ENCODE data around the gene CLASP1.
"Not testable (repeated sequence)": the region's sequence is repeated elsewhere in the genome, so short reads cannot be mapped to it uniquely, and the experiment has no call there.

The CLASP1 gene

GRCh38 chr2:121409388-121409787, 239.9 kb downstream of the CLASP1 start:
- DNase-seq = no peak

DNA sequence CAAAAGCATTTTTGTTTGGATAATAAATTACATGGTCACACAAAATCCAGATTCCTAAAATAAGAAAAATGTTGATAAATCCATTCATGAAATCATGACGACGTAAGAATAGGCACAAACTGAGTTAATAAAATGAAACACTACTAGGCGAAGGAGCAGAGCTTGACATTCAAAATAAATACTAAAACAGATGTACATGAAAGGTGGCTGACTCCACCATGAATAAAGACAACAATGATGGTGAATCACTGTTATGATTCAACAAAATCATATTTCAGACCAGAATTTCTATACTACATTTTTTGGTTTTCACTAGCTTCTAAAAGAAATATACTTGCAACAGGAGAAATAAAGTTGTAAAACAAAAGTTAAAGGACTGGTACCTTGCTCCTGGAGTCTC, 240.6 kb downstream of the CLASP1 start:
- DNase-seq = no peak

GRCh38 chr2:121405233-121405632, 244.0 kb downstream of the CLASP1 start:
- no peak for DNase-seq

DNA sequence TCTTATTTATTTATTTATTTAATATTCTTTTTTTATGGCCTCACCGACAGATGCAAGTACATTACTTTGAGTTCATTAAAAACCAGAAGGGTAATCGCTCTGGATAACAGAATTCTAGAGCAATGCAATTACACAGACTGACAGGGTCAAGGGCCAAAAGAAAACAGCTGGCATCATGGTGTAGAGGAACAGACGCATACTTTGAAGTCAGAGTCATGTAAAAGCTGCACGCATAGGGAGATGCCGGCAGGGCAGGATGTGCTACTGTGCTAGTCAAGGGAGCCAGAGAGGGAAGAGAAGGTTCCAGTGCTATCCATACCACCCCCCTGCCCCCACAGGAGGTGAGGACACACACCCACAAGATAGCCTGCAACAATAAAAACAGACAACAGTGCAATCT, 249.1 kb downstream of the CLASP1 start:
- DNase-seq = no peak

GRCh38 chr2:121398853-121399252, 250.4 kb downstream of the CLASP1 start:
- no peak for DNase-seq

- no peak for DNase-seq
Measured at GRCh38 chr2:121390082-121390692, 259.1 kb downstream of the CLASP1 start.

DNA sequence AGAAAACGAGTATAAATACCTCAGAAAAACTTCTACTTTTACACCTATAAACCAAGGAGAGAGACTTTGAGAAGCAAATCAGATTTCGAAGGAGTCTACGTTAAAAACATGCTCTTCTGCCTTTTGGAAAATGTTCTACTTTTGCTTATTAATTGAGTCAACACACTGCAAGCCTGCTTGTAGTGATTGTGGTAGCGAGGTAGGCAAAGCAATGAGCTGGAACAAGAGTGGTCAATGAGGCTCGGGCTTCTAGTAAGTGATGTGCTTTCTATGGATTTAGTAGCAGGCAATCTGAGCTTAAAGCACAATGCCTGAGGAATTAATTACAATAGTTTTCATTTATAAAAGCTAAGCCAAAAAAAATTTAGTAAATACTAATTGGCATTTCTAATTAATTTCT, 260.9 kb downstream of the CLASP1 start:
- no peak for DNase-seq

DNA sequence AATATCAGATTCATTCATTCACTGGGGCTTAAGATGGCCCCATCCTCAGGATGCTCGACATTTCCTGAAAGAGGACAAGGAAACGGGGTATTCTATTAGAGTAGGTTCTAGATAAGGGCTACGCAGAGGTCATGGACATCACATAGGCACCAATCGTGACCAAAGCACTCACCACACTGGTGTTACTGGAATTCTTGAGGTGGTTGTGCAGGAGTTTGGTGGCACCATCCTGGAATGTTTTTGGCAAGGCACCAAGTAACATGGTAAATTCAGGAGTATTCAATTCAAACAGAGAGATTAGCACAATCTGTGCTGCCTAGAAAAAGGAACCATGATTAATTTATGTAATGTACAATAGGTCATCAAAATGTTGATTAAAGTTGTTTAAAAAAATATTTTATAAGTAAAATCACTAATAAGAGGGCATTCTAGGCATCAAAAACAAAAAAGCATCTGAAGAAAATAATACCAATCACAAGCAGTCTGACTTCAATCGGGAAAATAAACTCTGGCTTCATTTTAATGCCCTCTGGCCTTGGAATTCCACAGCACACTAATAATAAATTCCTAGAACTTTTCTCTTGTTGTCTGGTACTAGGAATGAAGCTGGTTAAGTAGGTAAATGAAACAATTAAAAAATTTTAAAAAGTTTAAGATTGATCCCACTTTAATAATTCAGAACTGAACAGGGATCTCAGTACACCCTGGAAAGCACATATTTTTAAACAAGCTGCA, 261.5 kb downstream of the CLASP1 start:
- no peak for DNase-seq

- DNase-seq = no peak
Measured at GRCh38 chr2:121386707-121387106, 262.6 kb downstream of the CLASP1 start.

DNA sequence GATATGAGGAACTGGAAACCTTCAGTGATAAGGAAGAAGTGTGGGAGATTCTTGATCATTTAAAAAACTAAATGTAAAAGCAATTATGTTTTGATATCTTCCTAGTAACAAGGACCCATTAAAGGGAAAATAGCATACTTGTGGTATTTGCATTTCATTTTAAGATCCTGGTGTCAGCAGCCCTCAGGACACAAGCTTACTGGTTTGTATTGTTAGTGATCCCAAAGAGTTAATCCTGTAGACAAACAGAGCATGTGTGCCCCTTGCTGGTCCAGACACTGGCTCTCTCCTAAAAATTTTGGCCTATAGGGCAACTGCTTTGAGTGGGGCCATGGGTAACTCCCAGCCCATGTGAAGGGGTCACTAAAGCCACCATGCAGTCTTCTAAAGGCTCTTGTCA, 263.2 kb downstream of the CLASP1 start:
- DNase-seq = no peak

DNA sequence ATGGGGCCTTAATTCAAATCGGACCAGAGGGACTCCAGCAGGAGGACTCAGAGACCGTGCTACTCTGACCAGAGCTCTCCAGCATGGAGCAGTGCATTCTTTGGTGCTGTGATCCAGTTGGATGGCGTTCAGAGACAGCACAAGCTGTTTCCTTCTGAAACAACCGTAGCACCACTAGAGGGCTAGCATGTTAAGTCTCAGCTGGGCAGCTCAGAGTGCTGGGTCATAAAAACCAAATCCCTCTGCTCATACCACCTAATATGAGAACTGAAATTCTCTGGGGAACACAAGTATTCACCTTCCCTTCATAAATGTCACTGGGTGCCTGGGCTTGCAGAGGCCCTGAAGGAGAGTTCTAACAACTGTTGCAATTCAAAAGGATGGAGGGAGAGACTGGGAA, 266.5 kb downstream of the CLASP1 start:
- DNase-seq = no peak

- no peak for DNase-seq
Measured at GRCh38 chr2:121377646-121378045, 271.6 kb downstream of the CLASP1 start.

- DNase-seq = no peak
Measured at GRCh38 chr2:121376535-121377250, 272.6 kb downstream of the CLASP1 start.

- no peak for DNase-seq
Measured at GRCh38 chr2:121375621-121376159, 273.6 kb downstream of the CLASP1 start.

GRCh38 chr2:121374412-121375075, 274.7 kb downstream of the CLASP1 start:
- not testable (repeated sequence) for DNase-seq

DNA sequence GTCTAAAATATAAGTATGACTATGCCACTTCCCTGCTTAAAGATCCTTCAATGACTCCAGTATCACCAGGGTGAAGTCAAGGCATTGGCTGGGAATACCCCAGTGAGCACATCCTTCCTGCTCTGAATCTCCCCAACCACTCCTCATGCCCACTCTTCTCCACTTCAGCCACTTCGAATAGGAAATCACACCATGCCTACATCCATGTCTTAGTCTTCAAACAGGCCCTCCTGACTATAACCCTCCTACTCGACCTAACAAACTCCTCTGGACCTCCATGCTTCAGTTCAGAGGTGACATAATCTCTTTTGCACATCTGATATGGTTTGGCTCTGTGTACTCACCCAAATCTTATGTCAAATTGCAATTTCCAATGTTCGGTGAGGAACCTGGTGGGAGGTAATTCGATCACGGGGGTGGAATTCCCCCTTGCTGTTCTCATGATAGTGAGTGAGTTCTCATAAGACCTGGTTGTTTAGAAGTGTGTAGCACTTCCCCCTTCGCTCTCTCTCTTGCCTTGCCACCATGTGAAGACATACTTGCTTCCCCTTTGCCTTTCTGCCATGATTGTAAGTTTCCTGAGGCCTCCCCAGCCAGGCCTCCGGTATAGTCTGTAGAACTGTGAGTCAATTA, 276.4 kb downstream of the CLASP1 start:
- DNase-seq = no peak

- no peak for DNase-seq
Measured at GRCh38 chr2:121372082-121372481, 277.2 kb downstream of the CLASP1 start.

DNA sequence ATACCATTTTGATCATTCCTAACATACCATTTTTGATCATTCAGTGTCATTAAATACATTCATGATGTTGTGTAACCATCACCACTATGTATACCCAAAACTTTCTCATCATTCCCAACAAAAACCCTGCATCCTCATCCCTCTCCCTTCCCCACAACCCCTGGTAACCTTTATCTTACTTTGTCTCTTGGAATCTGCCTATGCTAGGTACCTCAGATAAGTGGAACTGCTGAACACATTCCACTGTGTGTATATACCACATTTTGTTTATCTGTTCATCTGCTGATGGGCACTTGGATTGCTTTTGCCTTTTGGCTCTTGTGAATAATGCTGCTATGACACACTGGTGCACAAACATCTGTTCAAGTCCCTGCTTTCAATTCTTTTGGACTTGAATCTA, 280.4 kb downstream of the CLASP1 start:
- DNase-seq = no peak

GRCh38 chr2:121368155-121368554, 281.1 kb downstream of the CLASP1 start:
- DNase-seq = no peak

DNA sequence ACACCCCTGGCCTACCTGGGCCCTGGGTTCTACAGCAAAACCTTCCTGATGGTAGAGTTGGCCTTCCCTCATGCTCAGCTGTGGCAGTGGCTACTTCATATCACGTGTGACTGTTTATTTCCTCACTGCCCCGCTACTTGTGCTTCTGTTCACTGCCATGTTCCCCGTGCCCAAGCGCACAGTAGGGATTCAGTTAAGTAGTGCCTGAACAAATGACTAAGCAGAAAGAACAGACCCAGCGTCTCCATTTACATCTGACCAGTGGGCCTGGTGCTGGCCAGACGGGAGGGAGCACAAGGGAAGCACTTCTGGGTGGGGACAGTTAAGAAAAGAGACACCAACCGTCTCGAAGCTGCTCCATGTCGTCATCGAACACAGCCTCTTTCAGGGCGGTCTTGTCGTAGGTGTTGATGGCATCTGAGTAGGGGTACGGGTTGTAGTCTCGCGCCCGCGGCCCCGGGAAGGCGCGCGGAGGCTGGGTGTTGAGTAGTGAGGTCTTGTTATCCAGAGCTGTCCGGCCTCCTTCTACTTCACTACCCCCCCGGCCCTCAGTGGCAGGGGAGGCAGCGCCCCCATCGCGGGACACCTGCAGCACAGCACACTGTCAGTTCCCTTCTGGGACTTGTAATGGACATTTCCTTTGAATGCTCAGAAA, 281.9 kb downstream of the CLASP1 start:
- DNase-seq = no peak

GRCh38 chr2:121366040-121366439, 283.2 kb downstream of the CLASP1 start:
- DNase-seq = no peak

DNA sequence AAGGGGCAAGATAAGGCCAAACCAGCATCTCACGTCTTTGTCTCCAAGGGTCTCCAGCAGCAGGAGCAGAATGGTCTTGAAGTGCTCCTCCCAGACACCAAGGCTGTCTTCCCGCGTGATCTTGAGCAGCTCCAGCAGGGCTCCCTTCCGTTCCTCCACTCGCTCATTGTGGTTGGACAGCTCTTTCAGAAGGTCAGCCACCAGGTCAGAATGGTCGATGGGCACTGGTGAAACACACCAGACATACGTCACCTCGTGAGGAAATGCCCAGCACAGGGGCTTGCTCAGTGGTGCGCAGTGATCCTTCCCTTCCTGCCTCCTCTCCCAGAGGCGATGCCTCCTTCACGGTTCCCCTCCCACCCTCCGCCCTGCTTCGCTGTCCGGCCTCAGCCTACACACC, 284.2 kb downstream of the CLASP1 start:
- DNase-seq = no peak

Data from stimulated activated CD4-positive, alpha-beta T cell treated with anti-CD3 and anti-CD28 coated beads, Interleukin-2, amount 100 ng/mL, for 48 hours (primary cell).